Prostate gland (tissue), 2 donors: ENCODE results near the gene INHBE. TPM values are rescaled to one million over a fixed set of nuclear protein-coding genes. Genes with fewer than 3 reads are reported as not detected.
A peak's percentile ranks its signal among the peaks of the same experiment; 100 is the strongest.

ENCODE experiments used
- DNase-seq: peaks from one replicate; pipeline ENCODE4 v3.0.0-alpha.2; 2019; ENCODE audit warnings: low spot score
- H3K27ac ChIP-seq, 2 donors: fragments of 200-600 bp; sonication (generic); 2 replicates each; pipeline ENCODE4 v1.5.1; 2017 to 2019
- H3K27me3 ChIP-seq: fragments of 200-600 bp; sonication (generic); replicated peaks from 2 replicates; pipeline ENCODE4 v1.5.1; 2019; ENCODE audit not compliant: insufficient read depth
- H3K36me3 ChIP-seq, 2 donors: fragments of 200-600 bp; sonication (generic); 1 replicate in 1 of 2; 2 replicates in 1 of 2; pipeline versions ENCODE4 v1.5.1 to v1.8.1; 2017 to 2019
- H3K4me1 ChIP-seq: fragments of 200-600 bp; sonication (generic); replicated peaks from 2 replicates; pipeline ENCODE4 v1.5.1; 2019
- H3K4me3 ChIP-seq, 2 donors: fragments of 200-600 bp; sonication (generic); 2 replicates each; pipeline ENCODE4 v1.5.1; 2017 to 2019
- H3K9me3 ChIP-seq: fragments of 200-600 bp; sonication (generic); 2 replicates; pipeline ENCODE4 v1.5.1; 2017
- POLR2A ChIP-seq: fragments of 450-650 bp; IDR thresholded peaks from one replicate; pipeline ENCODE4 v1.6.1; 2016; ENCODE audit warnings: antibody characterized with exemption, mild to moderate bottlenecking
- POLR2AphosphoS5 ChIP-seq: sonication (generic); formaldehyde crosslinking; IDR thresholded peaks from one replicate; pipeline ENCODE4 v1.6.1; 2017; ENCODE audit warnings: antibody characterized with exemption
- WGBS: methylation state at CpG from one replicate; pipeline ENCODE4 v1.1.5; 2018; 5-methylcytosine and 5-hydroxymethylcytosine counted together
- intact Hi-C: fragments of 100-400 bp; cut with DNase I; formaldehyde crosslinking; loops from one replicate; pipeline ENCODE4 v1.14.2; 2022
- total RNA-seq, 2 donors: library from RNA; depleted of rRNA; stranded (reverse); fragments of >200 nt; gene quantifications; one replicate each; pipeline ENCODE4 v1.1.0, GENCODE V29; 2016
- TF ChIP-seq, protein P1 (sequence below), 4 experiments: fragments of 200-600 bp in 2 of 4; fragments of 450-650 bp in 2 of 4; sonication (generic) in 2 of 4; IDR thresholded peaks; 1 replicate in 3 of 4; 2 replicates in 1 of 4; pipeline ENCODE4 v1.5.1; 2016 to 2019; ENCODE audit warnings: antibody characterized with exemption in 4 of 4, mild to moderate bottlenecking in 2 of 4, moderate library complexity in 2 of 4

INHBE gene
- total RNA-seq, 2 donors from 2014 or later = not detected

DNA sequence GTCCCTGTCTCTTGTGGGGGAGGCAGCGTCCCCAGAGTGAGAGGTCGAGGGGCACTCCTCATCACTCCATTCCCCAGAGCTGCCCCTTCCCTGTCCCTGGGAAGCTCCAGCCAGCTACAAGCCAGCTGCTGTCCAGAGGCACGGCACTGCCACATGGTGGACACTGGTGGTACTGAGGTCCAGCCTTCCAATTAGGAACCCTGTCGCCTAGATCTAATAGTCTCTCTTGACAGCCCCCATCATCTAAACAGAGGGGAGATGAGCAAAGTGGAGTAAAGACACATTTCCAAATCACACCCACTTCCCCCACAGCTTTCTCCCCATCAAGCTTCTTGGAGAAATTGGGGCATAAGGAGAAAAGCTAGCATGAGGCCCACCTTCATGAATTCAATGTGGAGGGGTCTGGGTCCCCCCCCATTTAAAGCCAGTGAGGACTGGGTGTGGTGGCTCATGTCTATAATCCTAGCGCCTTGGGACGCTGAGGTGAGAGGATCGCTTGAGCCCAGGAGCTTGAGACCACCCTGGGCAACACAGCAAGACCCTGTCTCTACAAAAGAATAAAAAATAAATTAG lies 2.1 kb upstream of the INHBE start:
- intact Hi-C loops = loop anchor here (5.0 kb wide), 2 partner anchors 146 to 191 kb away; no protein-coding TSS in a partner anchor
- no peak overlapping the region for H3K27ac ChIP-seq
- 18% methylated on average over 7 of the region's 7 CpGs for WGBS
- H3K4me1 ChIP-seq = no peaks in the 10 kb centered on the region
- DNase-seq = peak; percentile 69
- no peaks in the 10 kb centered on the region for H3K27me3 ChIP-seq
- TF ChIP-seq POLR2A = no peak
- TF ChIP-seq, protein P1, sequence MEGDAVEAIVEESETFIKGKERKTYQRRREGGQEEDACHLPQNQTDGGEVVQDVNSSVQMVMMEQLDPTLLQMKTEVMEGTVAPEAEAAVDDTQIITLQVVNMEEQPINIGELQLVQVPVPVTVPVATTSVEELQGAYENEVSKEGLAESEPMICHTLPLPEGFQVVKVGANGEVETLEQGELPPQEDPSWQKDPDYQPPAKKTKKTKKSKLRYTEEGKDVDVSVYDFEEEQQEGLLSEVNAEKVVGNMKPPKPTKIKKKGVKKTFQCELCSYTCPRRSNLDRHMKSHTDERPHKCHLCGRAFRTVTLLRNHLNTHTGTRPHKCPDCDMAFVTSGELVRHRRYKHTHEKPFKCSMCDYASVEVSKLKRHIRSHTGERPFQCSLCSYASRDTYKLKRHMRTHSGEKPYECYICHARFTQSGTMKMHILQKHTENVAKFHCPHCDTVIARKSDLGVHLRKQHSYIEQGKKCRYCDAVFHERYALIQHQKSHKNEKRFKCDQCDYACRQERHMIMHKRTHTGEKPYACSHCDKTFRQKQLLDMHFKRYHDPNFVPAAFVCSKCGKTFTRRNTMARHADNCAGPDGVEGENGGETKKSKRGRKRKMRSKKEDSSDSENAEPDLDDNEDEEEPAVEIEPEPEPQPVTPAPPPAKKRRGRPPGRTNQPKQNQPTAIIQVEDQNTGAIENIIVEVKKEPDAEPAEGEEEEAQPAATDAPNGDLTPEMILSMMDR (IDR thresholded peaks at IDR 0.05) = peak; percentile 73 to 94 (median 90)
- TF ChIP-seq POLR2AphosphoS5 = peak; percentile 58
- H3K9me3 ChIP-seq = no peaks in the 10 kb centered on the region
- H3K36me3 ChIP-seq = no peaks in the 10 kb centered on the region
- no peak overlapping the region for H3K4me3 ChIP-seq

DNA sequence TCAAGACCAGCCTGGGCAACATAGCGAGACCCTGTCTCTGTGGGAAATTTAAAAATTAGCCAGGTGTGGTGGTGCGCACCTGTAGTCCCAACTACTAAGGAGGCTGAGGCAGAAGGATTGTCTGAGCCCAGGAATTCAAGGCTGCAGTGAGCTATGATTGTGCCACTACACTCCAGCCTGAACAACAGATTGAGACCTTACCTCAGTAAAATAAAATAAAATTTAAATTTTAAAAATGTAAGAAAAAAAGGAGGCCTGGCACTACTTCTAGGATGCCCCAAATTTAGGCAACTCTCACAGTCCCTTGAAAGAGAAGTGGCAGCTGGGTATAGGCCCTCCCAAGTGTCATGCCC lies 918 bp upstream of the INHBE start:
- TF ChIP-seq POLR2AphosphoS5 = no peak
- TF ChIP-seq, protein P1 (IDR thresholded peaks at IDR 0.05) = no peak
- TF ChIP-seq POLR2A = no peak
- no peak overlapping the region for H3K27ac ChIP-seq
- no peaks in the 10 kb centered on the region for H3K27me3 ChIP-seq
- H3K36me3 ChIP-seq = no peaks in the 10 kb centered on the region
- H3K4me3 ChIP-seq = no peak overlapping the region
- peaks cover 5% of the 10 kb centered on the region for H3K4me1 ChIP-seq
- no peaks in the 10 kb centered on the region for H3K9me3 ChIP-seq
- WGBS = 100% methylated on average over 2 of the region's 2 CpGs
- DNase-seq = no peak
- intact Hi-C loops = loop anchor here (5.0 kb wide), 2 partner anchors 147 to 192 kb away; no protein-coding TSS in a partner anchor

DNA sequence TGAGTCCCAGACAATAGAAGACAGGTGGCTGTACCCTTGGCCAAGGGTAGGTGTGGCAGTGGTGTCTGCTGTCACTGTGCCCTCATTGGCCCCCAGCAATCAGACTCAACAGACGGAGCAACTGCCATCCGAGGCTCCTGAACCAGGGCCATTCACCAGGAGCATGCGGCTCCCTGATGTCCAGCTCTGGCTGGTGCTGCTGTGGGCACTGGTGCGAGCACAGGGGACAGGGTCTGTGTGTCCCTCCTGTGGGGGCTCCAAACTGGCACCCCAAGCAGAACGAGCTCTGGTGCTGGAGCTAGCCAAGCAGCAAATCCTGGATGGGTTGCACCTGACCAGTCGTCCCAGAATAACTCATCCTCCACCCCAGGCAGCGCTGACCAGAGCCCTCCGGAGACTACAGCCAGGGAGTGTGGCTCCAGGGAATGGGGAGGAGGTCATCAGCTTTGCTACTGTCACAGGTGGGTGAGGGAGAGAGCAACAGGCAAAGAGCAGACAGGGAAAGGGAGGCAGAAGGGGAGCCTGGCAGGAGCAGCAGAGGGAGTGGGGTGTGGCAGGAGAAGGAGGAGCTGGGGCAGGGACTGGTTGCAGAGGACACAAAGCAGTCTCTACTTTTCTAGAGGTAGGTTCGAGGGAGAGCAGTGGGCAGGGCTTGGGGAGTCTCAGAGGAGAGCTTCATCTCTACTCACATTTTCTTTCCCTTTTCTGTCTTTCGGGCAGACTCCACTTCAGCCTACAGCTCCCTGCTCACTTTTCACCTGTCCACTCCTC lies 452 bp downstream of the INHBE start:
- intact Hi-C loops = no loop called here

DNA sequence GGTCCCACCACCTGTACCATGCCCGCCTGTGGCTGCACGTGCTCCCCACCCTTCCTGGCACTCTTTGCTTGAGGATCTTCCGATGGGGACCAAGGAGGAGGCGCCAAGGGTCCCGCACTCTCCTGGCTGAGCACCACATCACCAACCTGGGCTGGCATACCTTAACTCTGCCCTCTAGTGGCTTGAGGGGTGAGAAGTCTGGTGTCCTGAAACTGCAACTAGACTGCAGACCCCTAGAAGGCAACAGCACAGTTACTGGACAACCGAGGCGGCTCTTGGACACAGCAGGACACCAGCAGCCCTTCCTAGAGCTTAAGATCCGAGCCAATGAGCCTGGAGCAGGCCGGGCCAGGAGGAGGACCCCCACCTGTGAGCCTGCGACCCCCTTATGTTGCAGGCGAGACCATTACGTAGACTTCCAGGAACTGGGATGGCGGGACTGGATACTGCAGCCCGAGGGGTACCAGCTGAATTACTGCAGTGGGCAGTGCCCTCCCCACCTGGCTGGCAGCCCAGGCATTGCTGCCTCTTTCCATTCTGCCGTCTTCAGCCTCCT lies 1.1 kb downstream of the INHBE start:
- TF ChIP-seq, protein P1 (IDR thresholded peaks at IDR 0.05) = peak; percentile 25 to 53 (median 44)
- TF ChIP-seq POLR2A = no peak
- Histone ChIP-seq H3K9me3 (no peaks in the 10 kb centered on the region), H3K4me3 (no peak overlapping the region), H3K4me1 (peaks cover 9% of the 10 kb centered on the region), H3K27ac (no peak overlapping the region), H3K36me3 (no peaks in the 10 kb centered on the region), H3K27me3 (no peaks in the 10 kb centered on the region)
- WGBS = 38% methylated on average over 15 of the region's 15 CpGs
- intact Hi-C loops = no loop called here
- peak; percentile 25 for DNase-seq

More for the DNA sequence above, 452 bp downstream of the INHBE start:
- Histone ChIP-seq H3K27me3 (no peaks in the 10 kb centered on the region), H3K4me3 (no peak overlapping the region), H3K9me3 (no peaks in the 10 kb centered on the region), H3K36me3 (no peaks in the 10 kb centered on the region), H3K27ac (no peak overlapping the region), H3K4me1 (peaks cover 5% of the 10 kb centered on the region)
- TF ChIP-seq POLR2A (no peak), POLR2AphosphoS5 (no peak)
- no peak for DNase-seq
- WGBS = 50% methylated on average over 10 of the region's 10 CpGs

DNA sequence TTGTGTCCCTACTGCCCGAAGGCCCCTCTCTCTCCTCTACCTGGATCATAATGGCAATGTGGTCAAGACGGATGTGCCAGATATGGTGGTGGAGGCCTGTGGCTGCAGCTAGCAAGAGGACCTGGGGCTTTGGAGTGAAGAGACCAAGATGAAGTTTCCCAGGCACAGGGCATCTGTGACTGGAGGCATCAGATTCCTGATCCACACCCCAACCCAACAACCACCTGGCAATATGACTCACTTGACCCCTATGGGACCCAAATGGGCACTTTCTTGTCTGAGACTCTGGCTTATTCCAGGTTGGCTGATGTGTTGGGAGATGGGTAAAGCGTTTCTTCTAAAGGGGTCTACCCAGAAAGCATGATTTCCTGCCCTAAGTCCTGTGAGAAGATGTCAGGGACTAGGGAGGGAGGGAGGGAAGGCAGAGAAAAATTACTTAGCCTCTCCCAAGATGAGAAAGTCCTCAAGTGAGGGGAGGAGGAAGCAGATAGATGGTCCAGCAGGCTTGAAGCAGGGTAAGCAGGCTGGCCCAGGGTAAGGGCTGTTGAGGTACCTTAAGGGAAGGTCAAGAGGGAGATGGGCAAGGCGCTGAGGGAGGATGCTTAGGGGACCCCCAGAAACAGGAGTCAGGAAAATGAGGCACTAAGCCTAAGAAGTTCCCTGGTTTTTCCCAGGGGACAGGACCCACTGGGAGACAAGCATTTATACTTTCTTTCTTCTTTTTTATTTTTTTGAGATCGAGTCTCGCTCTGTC lies 1.8 kb downstream of the INHBE start:
- Histone ChIP-seq H3K36me3 (no peaks in the 10 kb centered on the region), H3K27ac (no peak overlapping the region), H3K9me3 (no peaks in the 10 kb centered on the region), H3K4me1 (peaks cover 9% of the 10 kb centered on the region), H3K4me3 (no peak overlapping the region), H3K27me3 (no peaks in the 10 kb centered on the region)
- TF ChIP-seq POLR2A (no peak), POLR2AphosphoS5 (no peak)
- TF ChIP-seq, protein P1 (IDR thresholded peaks at IDR 0.05) = no peak
- intact Hi-C loops = no loop called here
- no peak for DNase-seq
- WGBS = 92% methylated on average over 6 of the region's 6 CpGs
